IPS-NIHi7 (cell line): ENCODE data around the gene MANEAL.

ENCODE experiments used
- DNase-seq: peaks from one replicate; pipeline ENCODE4 v3.0.0; 2012; ENCODE audit warnings: mixed read lengths; ENCODE audit errors: extremely low spot score

The MANEAL gene

GRCh38 chr1:37778654-37779053 is 15.0 kb upstream of the MANEAL start:
- DNase-seq: no peak

GRCh38 chr1:37782491-37782890 is 11.2 kb upstream of the MANEAL start:
- DNase-seq: no peak

GRCh38 chr1:37792943-37793686 is 532 bp upstream of the MANEAL start:
- peak; percentile 22 for DNase-seq

- peak; percentile 18 for DNase-seq
These were observed 1.0 kb downstream of the MANEAL start for GRCh38 chr1:37794372-37795339.

- peak; percentile 93 for DNase-seq
These were observed 1.9 kb downstream of the MANEAL start for GRCh38 chr1:37795340-37796125.

- no peak for DNase-seq
These were observed 4.2 kb downstream of the MANEAL start for GRCh38 chr1:37797750-37798345.

GRCh38 chr1:37802439-37802838 is 8.8 kb downstream of the MANEAL start:
- no peak for DNase-seq

GRCh38 chr1:37807220-37807554 is 13.5 kb downstream of the MANEAL start:
- no peak for DNase-seq

GRCh38 chr1:37807555-37808368 is 14.1 kb downstream of the MANEAL start, which contains the start of the genes C1orf122 and YRDC:
Gene C1orf122, plus strand, starts transcription at chr1:37807790. Its CDS starts 615 bp downstream, at chr1:37808405.
Gene YRDC, minus strand, starts transcription at chr1:37808208. Its CDS starts 28 bp downstream, at chr1:37808180.
- DNase-seq: peak; percentile 98

GRCh38 chr1:37808369-37809319 is 15.0 kb downstream of the MANEAL start:
- DNase-seq: peak; percentile 88

GRCh38 chr1:37809942-37810341 is 16.3 kb downstream of the MANEAL start:
- no peak for DNase-seq

- peak; percentile 78 for DNase-seq
These were observed 17.5 kb downstream of the MANEAL start for GRCh38 chr1:37811027-37811655.

GRCh38 chr1:37813529-37814145 is 20.0 kb downstream of the MANEAL start:
- DNase-seq: no peak

GRCh38 chr1:37814252-37814651 is 20.6 kb downstream of the MANEAL start:
- no peak for DNase-seq

- DNase-seq: peak; percentile 29
These were observed 23.8 kb downstream of the MANEAL start for GRCh38 chr1:37817481-37817880.

- no peak for DNase-seq
These were observed 27.8 kb downstream of the MANEAL start for GRCh38 chr1:37821481-37821880.

GRCh38 chr1:37822906-37823815 is 29.5 kb downstream of the MANEAL start:
- DNase-seq: no peak
